ENCODE results near the gene DUOXA2. TPM values are rescaled to one million over a fixed set of nuclear protein-coding genes. Genes with fewer than 3 reads are reported as not detected.

Gene DUOXA2
- total and polyA plus RNA-seq, 5 donors: 0.05 TPM; not detected in 4

GRCh38 chr15:45166834-45167630, 52.9 kb downstream of the DUOXA2 start:
- WGBS: under 1% methylated on average over 79 of the region's 79 CpGs
- Histone ChIP-seq H3K27me3 (ENCODE audit: control insufficient read depth, insufficient read depth) (no peaks in the 10 kb centered on the region), H3K9me3 (ENCODE audit: control insufficient read depth, low read length) (no peaks in the 10 kb centered on the region), H3K4me3 (ENCODE audit: low read length) (peak overlapping the region; percentile 76), H3K27ac (ENCODE audit: low read length) (peak overlapping the region; percentile 98), H3K4me1 (ENCODE audit: control insufficient read depth, insufficient read depth, low read length) (peaks cover 5% of the 10 kb centered on the region)
- DNase-seq (peak; percentile 91 to 96 (median 96)), ATAC-seq (peak; percentile 85 to 87)
- intact Hi-C loops (cut with DNase I): loop anchor here in 2 of 4 donors (5.0 to 10.0 kb wide), 2 partner anchors 35 to 238 kb away; a partner anchor contains a TSS

- intact Hi-C loops (cut with DNase I): loop anchor here in 2 of 4 donors (5.0 to 10.0 kb wide), 2 partner anchors 35 to 237 kb away; a partner anchor contains a TSS
- H3K4me1 ChIP-seq (ENCODE audit: control insufficient read depth, insufficient read depth, low read length): peaks cover 5% of the 10 kb centered on the region
- H3K9me3 ChIP-seq (ENCODE audit: control insufficient read depth, low read length): no peaks in the 10 kb centered on the region
- peak overlapping the region; percentile 98 for H3K27ac ChIP-seq (ENCODE audit: low read length)
- ATAC-seq: peak in 1 of 2 donors; percentile 2
- H3K27me3 ChIP-seq (ENCODE audit: control insufficient read depth, insufficient read depth): no peaks in the 10 kb centered on the region
- 64% methylated on average over 9 of the region's 9 CpGs for WGBS
- H3K4me3 ChIP-seq (ENCODE audit: low read length): peak overlapping the region; percentile 76
- no peak for DNase-seq
Measured at GRCh38 chr15:45167631-45168205, 53.6 kb downstream of the DUOXA2 start.

Other genes with a start within 250 kb of the DUOXA2 start
- gene TERB2, start 157.6 kb upstream of the DUOXA2 start, total RNA-seq: not detected
- gene TERB2, start 157.6 kb upstream of the DUOXA2 start, polyA plus RNA-seq: not detected
- 10 to 100 TPM; 11.0 to 14.7 (median 12.9) TPM for gene SORD, start 91.1 kb upstream of the DUOXA2 start, total RNA-seq
- gene SORD, start 91.1 kb upstream of the DUOXA2 start, polyA plus RNA-seq: 5.5 TPM
- under 1 TPM; 0.39 to 0.63 (median 0.43) TPM for gene DUOX2, start 154 bp upstream of the DUOXA2 start, total RNA-seq
- gene DUOX2, start 154 bp upstream of the DUOXA2 start, polyA plus RNA-seq: 0.41 TPM
- gene DUOXA1, start 15.6 kb downstream of the DUOXA2 start, total RNA-seq: 1 to 10 TPM in 3 of 4 donors, under 1 TPM in 1; 0.72 to 2.1 (median 1.7) TPM
- 1.2 TPM for gene DUOXA1, start 15.6 kb downstream of the DUOXA2 start, polyA plus RNA-seq
- 1 to 10 TPM; 1.9 to 6.1 (median 3.6) TPM for gene DUOX1, start 15.7 kb downstream of the DUOXA2 start, total RNA-seq
- 2.0 TPM for gene DUOX1, start 15.7 kb downstream of the DUOXA2 start, polyA plus RNA-seq
- gene SHF, start 73.6 kb downstream of the DUOXA2 start, total RNA-seq: 10 to 100 TPM in 2 of 4 donors, 1 to 10 TPM in 2; 8.1 to 13.2 (median 10.6) TPM
- 8.8 TPM for gene SHF, start 73.6 kb downstream of the DUOXA2 start, polyA plus RNA-seq
- gene SLC28A2, start 137.9 kb downstream of the DUOXA2 start, total RNA-seq: not detected
- not detected for gene SLC28A2, start 137.9 kb downstream of the DUOXA2 start, polyA plus RNA-seq